Measurements from ENCODE around the gene CDRT4.

- TF ChIP-seq GATA2 (IDR thresholded peaks at IDR 0.05; ENCODE audit: low read depth, low read length) (no peak), GATA3 (IDR thresholded peaks at IDR 0.05; ENCODE audit: low read depth, low read length) (no peak)
Measured at GRCh38 chr17:15468126-15468525, 705 bp upstream of the CDRT4 start.

Data from SH-SY5Y (cell line).